Measurements from ENCODE around the gene EML3. TPM values are rescaled to one million over a fixed set of nuclear protein-coding genes. Genes with fewer than 3 reads are reported as not detected.

EML3 gene
- total RNA-seq, 1 donor from 2014 or later = 91.1 TPM

DNA sequence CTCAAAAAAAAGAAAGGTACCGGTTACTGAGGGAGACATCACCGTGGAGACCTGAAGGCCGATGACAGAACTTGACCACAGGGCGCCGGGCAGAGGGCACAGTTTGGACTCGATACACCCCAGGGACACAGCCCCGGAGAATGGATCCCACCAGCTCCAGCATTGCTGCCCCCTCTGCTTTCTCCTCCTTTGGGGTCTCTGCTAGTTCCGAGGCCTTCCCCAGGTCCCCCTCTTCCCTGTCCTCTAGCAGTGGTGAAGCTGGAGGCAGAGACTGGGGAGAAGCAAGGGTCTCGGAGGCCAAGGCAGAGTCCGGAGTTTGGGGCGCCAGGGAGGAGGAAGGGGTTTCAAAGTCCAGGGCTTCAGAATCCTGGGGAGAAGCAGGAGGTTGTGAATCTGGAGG, 34.0 kb downstream of the EML3 start:
- no peak overlapping the region for H3K4me3 ChIP-seq
- peaks cover 61% of the 10 kb centered on the region for H3K36me3 ChIP-seq
- peak overlapping the region; percentile 92 for H3K27ac ChIP-seq
- TF ChIP-seq, protein P1, sequence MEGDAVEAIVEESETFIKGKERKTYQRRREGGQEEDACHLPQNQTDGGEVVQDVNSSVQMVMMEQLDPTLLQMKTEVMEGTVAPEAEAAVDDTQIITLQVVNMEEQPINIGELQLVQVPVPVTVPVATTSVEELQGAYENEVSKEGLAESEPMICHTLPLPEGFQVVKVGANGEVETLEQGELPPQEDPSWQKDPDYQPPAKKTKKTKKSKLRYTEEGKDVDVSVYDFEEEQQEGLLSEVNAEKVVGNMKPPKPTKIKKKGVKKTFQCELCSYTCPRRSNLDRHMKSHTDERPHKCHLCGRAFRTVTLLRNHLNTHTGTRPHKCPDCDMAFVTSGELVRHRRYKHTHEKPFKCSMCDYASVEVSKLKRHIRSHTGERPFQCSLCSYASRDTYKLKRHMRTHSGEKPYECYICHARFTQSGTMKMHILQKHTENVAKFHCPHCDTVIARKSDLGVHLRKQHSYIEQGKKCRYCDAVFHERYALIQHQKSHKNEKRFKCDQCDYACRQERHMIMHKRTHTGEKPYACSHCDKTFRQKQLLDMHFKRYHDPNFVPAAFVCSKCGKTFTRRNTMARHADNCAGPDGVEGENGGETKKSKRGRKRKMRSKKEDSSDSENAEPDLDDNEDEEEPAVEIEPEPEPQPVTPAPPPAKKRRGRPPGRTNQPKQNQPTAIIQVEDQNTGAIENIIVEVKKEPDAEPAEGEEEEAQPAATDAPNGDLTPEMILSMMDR (IDR thresholded peaks at IDR 0.05) = no peak
- no peaks in the 10 kb centered on the region for H3K27me3 ChIP-seq
- H3K4me1 ChIP-seq = peaks cover 19% of the 10 kb centered on the region
- intact Hi-C loops (cut with DNase I) = no loop called here
- ATAC-seq = no peak
- no peaks in the 10 kb centered on the region for H3K9me3 ChIP-seq
- no peak for DNase-seq

DNA sequence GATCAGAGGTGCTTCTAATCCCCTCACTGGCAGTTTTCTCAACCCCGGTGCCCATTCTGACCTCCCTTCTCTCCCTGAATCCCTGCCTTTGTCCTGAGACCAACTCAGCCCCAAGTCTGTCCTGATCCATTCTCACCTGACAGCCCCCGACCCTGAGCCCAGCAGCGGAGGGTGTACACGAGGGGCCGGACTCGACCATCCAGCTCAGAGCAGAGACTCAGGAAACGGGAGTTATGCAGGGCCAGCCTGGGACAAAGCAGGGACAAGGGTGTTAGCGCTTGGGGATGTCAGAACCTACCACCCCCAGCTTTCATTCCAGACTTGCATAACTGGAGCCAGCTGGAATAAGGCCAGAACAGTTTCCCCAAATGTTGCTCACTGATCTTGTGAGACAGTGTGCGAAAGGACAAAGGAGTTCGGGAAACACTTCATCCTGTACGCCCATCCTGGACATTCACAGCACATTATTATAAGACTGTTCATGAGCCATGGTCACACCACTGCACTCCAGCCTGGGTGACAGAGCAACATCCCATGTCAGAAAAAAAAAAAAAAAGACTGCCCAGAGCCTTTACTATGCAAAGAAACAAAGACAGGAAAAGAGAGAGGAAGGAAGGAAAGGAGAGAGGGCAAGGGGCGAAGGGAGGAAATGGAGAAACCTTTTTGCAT, 35.4 kb downstream of the EML3 start:
- DNase-seq (no peak), ATAC-seq (peak; percentile 0)
- peaks cover 26% of the 10 kb centered on the region for H3K4me1 ChIP-seq
- no peak overlapping the region for H3K4me3 ChIP-seq
- peaks cover 55% of the 10 kb centered on the region for H3K36me3 ChIP-seq
- TF ChIP-seq, protein P1 (IDR thresholded peaks at IDR 0.05) = no peak
- intact Hi-C loops (cut with DNase I) = no loop called here
- no peaks in the 10 kb centered on the region for H3K9me3 ChIP-seq
- H3K27me3 ChIP-seq = no peaks in the 10 kb centered on the region
- H3K27ac ChIP-seq = peak overlapping the region; percentile 92

DNA sequence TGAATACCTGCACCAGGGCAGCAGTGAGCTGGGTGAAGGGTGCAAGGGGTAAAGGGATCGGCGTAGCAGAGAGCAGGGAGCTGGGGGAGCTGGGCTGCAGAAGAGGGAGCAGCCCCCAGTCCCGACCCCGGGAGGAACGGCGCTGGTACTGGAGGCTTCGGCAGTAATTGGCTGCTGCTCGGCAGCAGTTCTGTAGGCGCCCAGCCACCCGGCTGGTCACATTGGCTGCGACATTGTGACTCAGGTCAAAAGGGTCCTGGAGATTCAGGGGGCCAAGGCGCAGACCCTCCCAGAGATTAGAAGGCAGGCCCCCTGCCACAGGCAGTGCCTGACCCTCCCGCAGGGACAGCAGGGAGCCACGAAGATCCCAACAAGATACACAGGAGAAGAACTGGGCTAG, 36.7 kb downstream of the EML3 start:
- Histone ChIP-seq H3K36me3 (peaks cover 53% of the 10 kb centered on the region), H3K4me1 (peaks cover 32% of the 10 kb centered on the region), H3K27ac (peak overlapping the region; percentile 92), H3K27me3 (no peaks in the 10 kb centered on the region), H3K9me3 (no peaks in the 10 kb centered on the region), H3K4me3 (no peak overlapping the region)
- intact Hi-C loops (cut with DNase I) = no loop called here
- ATAC-seq (no peak), DNase-seq (no peak)
- TF ChIP-seq, protein P1 (IDR thresholded peaks at IDR 0.05) = no peak

DNA sequence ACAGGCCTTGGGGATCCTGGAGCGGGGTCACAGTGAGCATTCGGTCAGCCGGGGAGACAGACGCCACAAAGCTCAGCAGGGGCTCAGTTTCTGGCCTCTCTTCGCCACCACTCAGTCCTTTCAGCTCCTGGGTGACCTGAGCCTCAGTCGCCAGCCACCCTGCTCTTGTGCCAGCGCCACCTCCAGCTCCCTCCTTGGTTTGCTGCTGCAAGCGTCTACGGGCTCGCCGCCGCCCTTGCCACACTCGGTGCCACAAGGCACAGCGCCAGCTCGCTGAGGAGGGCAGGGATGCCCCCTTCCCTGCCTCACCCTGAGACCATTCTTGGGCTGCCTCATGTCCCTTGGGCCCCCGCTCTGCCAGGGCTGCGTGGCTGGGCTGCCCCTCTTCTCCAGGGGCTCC, 37.4 kb downstream of the EML3 start:
- no peak for ATAC-seq
- H3K9me3 ChIP-seq = no peaks in the 10 kb centered on the region
- H3K27me3 ChIP-seq = no peaks in the 10 kb centered on the region
- intact Hi-C loops (cut with DNase I) = no loop called here
- peak; percentile 66 for DNase-seq
- TF ChIP-seq, protein P1 (IDR thresholded peaks at IDR 0.05) = no peak
- peaks cover 32% of the 10 kb centered on the region for H3K4me1 ChIP-seq
- peaks cover 57% of the 10 kb centered on the region for H3K36me3 ChIP-seq
- H3K4me3 ChIP-seq = peak overlapping the region; percentile 90
- peak overlapping the region; percentile 92 for H3K27ac ChIP-seq

DNA sequence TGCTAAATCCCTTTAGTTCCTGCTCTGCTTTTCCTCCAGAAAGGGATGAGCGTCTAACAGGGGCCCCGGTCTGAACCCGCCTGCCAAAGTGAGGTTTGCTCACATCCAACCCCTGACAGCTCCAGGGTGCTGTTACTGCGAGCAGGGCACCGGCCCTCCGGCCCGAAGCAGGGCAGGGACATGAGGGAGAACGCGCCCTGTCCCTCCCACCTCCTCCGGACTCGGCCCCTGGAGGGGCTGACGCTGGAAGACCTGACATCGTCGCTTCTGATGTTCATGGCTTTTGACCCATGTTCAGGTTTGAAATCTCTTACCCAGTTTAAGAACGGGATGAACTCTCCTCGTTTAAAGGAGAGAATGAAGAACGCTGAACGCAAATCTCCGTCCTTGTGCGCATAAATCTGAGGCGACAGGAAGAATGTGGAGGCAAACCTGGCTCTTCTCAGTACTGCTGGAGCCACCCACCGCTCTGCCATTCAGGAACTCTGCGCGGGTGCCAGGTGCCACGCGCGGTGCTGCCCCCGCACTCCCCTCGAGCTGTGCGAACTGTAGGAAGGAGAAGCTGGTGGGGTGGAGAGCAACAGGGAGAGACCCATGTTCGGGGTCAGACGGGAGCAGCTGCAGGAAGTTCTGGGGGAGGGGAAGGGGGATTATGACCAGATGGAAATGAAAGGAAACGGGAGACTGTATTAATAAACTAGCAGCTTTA, 38.1 kb downstream of the EML3 start:
- Histone ChIP-seq H3K27ac (peak overlapping the region; percentile 92), H3K36me3 (peaks cover 59% of the 10 kb centered on the region), H3K4me1 (peaks cover 32% of the 10 kb centered on the region), H3K4me3 (peak overlapping the region; percentile 90), H3K27me3 (no peaks in the 10 kb centered on the region), H3K9me3 (no peaks in the 10 kb centered on the region)
- TF ChIP-seq, protein P1 (IDR thresholded peaks at IDR 0.05) = no peak
- peak; percentile 7 for ATAC-seq
- intact Hi-C loops (cut with DNase I) = no loop called here
- peak; percentile 74 for DNase-seq
